HL-60 (cell line): Measurements from ENCODE around the gene CFHR5.

Source experiments
- DNase-seq, 2 experiments: peaks; one replicate each; pipeline ENCODE4 v3.0.0-alpha.2; 2010 to 2020; ENCODE audit warnings: low read depth in 1 of 2, low spot score in 1 of 2
- H3K27ac ChIP-seq: fragments of 250-450 bp; sonication (Bioruptor Pico); replicated peaks from 2 replicates; pipeline ENCODE4 v1.5.1; 2020; ENCODE audit warnings: mild to moderate bottlenecking, moderate library complexity
- H3K27me3 ChIP-seq: fragments of 250-450 bp; sonication (Bioruptor Pico); 2 replicates; pipeline ENCODE4 v1.5.1; 2021; ENCODE audit warnings: mild to moderate bottlenecking, moderate library complexity; ENCODE audit not compliant: insufficient read depth, poor library complexity, severe bottlenecking
- H3K4me3 ChIP-seq: replicated peaks from 2 replicates; pipeline ENCODE4 v1.5.1; 2011; ENCODE audit warnings: mild to moderate bottlenecking, control low read depth, low read length; ENCODE audit not compliant: insufficient read depth
- GABPA ChIP-seq: IDR thresholded peaks from 2 replicates; pipeline ENCODE4 v1.6.1; 2012; ENCODE audit warnings: low read depth
- POLR2AphosphoS5 ChIP-seq: IDR thresholded peaks from 2 replicates; pipeline ENCODE4 v1.6.1; 2012; ENCODE audit warnings: low read depth
- SPI1 ChIP-seq: IDR thresholded peaks from 2 replicates; pipeline ENCODE4 v1.6.1; 2012; ENCODE audit warnings: low read depth, mild to moderate bottlenecking, borderline replicate concordance
- TF ChIP-seq, protein P1 (sequence below): IDR thresholded peaks from one replicate; pipeline ENCODE4 v1.5.1; 2011; ENCODE audit warnings: low read length, control low read depth, inconsistent platforms; ENCODE audit not compliant: insufficient read depth

The CFHR5 gene

DNA sequence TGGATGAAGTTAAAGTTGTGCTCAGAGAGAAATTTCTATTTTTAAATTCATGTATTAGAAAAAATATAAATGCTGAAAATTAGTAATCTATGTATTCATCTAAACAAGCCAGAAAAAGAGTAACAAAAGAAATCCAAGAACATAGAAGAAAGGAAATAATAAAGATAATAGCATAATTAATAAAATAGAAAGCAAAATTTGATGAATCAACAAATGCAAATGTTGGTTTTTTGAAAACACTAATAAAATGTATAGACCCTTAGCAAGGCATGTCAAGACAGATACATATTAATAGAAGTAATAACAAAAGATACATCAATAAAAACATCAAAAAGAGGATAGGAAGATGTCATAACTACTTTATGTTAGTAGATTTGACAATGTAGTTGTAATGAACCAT lies 71.7 kb downstream of the CFHR5 start:
- no peaks in the 10 kb centered on the region for H3K27me3 ChIP-seq
- no peak overlapping the region for H3K27ac ChIP-seq
- no peak for DNase-seq
- H3K4me3 ChIP-seq, result no peak overlapping the region
- TF ChIP-seq, protein P1, sequence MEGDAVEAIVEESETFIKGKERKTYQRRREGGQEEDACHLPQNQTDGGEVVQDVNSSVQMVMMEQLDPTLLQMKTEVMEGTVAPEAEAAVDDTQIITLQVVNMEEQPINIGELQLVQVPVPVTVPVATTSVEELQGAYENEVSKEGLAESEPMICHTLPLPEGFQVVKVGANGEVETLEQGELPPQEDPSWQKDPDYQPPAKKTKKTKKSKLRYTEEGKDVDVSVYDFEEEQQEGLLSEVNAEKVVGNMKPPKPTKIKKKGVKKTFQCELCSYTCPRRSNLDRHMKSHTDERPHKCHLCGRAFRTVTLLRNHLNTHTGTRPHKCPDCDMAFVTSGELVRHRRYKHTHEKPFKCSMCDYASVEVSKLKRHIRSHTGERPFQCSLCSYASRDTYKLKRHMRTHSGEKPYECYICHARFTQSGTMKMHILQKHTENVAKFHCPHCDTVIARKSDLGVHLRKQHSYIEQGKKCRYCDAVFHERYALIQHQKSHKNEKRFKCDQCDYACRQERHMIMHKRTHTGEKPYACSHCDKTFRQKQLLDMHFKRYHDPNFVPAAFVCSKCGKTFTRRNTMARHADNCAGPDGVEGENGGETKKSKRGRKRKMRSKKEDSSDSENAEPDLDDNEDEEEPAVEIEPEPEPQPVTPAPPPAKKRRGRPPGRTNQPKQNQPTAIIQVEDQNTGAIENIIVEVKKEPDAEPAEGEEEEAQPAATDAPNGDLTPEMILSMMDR, result no peak
- TF ChIP-seq SPI1, result no peak
- no peak for TF ChIP-seq GABPA
- TF ChIP-seq POLR2AphosphoS5, result no peak
